Measurements from ENCODE around the gene FBXO21.

The FBXO21 gene

DNA sequence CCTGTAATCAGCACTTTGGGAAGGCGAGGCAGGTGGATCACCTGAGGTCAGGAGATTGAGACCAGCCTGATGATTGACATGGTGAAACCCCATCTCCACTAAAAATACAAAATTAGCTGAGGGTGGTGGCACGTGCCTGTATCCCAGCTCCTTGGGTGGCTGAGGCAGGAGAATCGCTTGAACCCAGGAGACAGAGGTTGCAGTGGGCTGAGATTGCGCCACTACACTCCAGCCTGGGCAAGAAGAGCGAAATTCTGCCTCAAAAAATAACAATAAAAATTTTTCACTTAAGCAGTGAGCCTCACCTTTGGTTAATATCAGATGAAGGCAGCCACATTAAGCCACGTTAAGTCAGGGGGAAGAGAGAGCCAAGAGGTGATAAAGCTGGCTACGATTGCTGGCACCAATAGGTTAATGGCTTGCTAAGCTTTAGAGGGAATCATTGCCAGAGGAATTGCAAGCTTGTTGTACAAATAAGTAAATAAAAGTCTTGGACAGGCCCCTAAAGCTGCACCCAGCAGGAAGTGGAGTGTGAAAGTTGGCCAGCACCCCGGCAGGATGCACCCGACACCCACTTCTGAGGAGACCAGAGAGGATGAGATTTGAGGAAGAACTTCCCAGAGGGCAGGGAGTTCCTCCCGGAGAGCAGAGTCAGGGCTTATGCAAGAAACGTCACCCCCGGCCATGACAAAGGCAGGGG lies 49.7 kb downstream of the FBXO21 start:
- DNase-seq (ENCODE audit: low read depth in 2 of 2, low spot score in 1 of 2) = no peak

DNA sequence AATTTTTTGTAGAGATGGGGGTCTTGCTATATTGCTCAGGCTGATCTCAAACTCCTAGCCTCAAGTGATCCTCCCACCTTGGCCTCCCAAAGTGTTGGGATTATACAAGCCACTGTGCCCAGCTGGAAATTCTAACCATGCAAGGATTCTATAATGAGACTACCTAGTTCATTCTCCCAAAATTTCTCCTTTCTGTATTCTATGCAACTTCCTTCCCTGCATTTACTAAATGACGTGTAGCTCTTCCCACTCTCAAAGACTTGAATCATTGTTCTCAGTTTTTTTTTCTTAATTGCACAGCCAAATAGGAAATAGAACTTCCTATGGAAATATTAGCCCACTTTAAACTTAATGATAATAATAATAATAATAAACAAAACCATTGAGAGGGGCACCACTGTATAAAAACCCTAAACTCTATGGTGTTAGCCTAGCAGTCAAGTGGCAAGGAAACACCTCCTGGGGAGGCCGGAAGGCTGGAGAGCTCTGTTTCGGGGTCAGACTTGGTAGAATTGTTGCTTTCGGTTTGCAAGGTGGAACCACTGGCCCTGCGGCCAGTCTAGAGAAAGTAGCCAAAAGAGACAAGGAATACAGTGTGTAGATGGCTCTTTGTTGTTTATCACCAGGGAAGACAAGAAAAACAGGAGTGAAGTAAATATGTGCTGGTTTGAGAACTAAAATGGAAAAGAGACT lies 51.1 kb downstream of the FBXO21 start:
- no peak for DNase-seq (ENCODE audit: low read depth in 2 of 2, low spot score in 1 of 2)

DNA sequence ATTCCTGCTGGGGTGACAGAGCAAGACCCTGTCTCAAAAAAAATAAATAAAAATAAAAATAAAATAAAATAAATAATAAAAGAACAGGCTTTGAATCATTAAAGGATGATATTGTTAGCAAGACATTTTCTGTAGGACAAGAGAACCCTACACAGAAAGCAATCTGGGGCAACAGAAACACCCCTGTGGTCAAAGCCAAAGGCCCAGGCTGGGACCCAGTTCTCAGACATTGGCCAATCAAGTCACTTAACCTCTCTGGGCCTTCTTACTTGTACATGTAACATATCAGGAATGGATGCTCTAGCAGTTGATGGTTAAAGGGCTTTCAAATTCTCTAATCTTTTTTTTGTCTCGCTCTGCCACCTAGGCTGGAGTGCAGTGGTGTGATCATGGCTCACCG lies 55.5 kb downstream of the FBXO21 start:
- no peak for DNase-seq (ENCODE audit: low read depth in 2 of 2, low spot score in 1 of 2)

DNA sequence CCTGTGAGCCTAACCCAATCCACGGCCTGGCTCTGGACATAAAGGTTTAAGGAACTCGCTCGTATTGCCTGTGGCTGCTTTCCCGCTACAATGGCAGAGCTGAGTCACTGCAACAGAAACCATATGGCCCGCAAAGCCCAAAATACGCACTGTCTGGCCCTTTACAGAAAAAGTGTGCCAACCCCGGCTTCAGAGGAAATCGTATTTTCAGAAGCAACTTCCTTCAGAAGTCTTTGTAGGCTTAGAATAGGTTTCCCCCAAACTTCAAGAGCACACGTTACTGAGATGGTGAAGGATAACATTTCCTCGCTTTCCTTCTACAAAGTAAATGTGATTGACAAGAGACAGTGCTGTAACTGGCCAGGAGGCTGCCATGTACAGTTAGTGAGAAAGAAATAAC lies 56.2 kb downstream of the FBXO21 start:
- DNase-seq (ENCODE audit: low read depth in 2 of 2, low spot score in 1 of 2) = peak in 1 of 2 donors; percentile 29

DNA sequence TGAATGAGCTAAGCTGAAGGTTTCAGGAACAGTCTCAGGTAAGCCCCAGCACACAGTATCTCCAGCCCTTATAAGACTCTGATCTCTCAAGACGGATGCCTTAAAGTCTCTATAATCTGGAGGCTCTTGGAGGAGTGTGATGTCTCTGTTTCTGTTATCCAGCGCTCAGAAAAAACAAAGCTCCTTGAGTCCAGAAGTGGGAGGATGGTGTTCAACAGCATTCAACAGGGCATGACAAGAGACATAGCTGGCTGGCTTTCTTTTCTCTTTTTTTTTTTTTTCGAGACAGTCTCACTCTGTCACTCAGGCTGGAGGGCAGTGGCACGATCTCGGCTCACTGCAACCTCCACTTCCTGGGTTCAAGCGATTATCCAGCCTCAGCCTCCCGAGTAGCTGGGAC lies 59.5 kb downstream of the FBXO21 start:
- no peak for DNase-seq (ENCODE audit: low read depth in 2 of 2, low spot score in 1 of 2)

DNA sequence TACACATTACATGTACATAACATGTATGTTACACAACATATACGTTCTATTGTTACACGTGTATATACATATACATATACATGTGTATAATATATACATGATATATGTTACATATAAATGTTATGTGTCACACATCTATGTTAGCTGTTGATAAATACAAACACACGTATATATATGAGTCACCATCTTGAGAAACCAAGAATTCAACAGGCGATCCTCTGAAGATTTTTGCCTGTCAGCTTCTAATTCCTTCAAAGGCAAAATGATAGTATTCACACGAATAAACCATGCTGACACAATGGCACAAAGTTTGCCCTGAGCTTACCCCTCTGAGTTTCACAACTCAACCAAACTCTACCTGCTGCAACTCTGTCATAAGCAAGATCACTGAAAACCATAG lies 60.9 kb downstream of the FBXO21 start:
- DNase-seq (ENCODE audit: low read depth in 2 of 2, low spot score in 1 of 2) = no peak

DNA sequence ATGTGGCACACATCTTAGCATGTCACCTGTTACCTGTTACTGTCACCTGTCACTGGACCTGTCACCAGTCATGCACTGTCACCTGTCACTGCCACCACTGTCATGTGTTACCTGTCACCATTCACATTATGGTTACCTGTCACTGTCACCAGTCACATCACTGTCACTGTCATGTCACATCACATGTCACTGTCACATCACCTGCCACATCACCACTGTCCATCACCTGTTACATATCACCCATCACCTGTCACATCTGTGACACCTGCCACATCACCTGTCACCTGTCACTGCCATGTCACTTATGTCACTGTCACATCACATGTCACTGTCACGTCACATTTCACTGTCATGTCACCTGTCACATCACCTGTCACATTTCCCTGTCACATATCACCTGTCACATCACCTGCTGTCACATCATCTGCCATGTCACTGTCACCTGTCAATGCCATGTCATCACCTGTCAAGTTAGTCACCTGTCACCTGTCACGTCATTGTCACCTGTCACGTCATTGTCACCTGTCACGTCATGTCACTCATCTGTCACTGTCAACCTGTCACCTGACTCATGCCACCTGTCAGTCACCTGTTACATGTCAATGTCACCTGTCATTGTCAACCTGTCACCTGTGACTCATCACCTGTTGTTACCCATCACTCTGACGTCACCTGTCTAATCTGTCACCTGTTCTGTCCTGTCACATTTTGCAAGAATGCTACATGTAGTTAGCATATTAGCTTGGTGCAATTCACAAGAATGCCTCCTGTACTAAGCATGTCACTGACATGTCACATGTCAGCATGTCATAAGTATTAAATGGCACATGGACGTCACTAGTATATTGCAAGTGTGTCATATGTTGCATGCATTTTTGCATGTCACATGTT lies 62.1 kb downstream of the FBXO21 start:
- no peak for DNase-seq (ENCODE audit: low read depth in 2 of 2, low spot score in 1 of 2)

DNA sequence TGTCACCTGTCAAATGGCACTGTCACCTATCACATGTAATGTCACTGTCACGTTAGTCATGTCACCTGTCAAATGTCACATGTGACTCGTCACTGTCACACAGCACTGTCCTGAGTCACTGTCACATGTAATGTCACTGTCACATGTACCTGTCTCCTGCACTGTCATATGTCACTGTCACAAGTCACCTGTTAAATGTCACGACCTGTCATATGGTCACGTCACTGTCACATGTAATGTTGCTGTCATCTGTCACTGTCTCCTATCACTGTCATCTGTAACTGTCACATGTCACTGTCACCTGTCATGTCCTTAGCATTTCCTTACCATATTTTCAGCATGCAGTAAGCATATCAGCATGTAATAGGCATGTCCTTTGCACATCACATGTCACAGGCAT lies 63.9 kb downstream of the FBXO21 start:
- DNase-seq (ENCODE audit: low read depth in 2 of 2, low spot score in 1 of 2) = no peak

DNA sequence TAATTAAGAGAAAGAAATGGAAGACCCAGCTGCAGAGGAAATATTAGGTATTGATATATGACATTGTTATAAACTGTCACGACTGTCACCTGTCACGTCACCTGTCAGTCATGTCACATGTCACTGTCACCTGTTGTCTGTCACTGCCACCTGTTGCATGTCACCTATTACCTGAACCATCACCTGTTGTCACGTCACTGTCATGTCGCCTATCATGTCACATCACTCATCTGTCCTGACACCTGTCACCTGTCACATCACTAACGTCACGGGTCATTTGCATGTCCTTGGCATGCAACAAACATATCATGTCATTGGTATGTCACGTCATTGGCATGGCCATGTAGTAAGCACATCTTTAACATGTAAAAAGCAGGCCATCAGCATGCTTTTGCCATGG lies 64.5 kb downstream of the FBXO21 start:
- DNase-seq (ENCODE audit: low read depth in 2 of 2, low spot score in 1 of 2) = no peak

DNA sequence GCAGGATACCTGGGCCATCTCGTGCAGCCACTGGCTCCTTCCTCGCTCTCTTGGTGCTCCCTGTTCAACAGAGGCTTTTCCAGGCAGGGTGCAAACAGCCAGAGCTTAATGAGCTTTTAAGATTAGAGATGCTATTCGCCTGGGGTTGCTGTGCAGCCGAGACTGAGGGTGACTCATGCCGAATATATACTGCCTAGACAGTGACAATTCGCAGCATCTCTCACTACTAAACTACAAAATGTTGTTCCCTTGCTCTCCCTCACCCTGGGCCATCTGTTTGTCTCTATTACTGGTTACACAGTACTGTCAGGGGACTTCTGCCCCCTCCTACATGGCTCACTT lies 65.0 kb downstream of the FBXO21 start:
- DNase-seq (ENCODE audit: low read depth in 2 of 2, low spot score in 1 of 2) = no peak

DNA sequence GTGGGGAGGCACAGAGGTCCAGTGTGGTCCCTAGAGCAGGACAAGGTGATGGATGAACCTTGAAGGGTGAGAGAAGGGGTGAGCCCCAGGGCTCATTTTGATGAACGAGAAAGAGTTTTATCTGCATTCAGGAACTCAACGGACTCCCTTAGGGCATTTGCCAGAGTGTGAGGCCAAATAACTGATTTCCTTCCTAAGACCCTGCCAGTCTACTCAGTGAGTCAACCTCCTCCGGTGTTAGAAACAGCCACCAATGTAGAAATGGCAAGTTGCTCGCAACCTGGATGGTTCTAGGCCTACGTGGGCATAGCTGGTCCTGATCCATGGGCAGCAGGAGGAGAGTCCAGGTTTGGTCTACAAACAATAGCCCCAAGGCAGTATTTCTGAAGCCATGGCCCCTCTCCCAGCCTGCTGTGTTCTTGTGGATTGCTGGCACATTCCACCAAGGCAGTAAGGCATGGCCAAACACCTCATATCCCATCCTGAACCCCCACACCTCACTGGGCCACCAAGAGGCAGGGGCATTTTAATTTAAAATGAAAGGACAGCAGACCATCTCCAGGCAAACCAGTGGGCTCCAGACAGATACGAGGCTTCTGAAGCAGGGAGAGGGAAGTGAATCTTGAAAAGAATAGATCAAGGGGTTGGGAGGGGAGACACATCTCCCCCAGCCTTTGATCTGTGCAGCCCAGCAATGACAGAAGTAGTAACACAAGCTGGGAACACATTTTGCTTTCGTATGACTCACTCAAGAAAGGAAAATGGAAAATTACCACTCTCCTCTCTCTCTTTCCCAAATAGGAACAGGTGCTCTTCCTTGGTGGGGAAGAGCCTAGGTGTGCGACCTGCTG lies 65.6 kb downstream of the FBXO21 start:
- DNase-seq (ENCODE audit: low read depth in 2 of 2, low spot score in 1 of 2) = no peak

DNA sequence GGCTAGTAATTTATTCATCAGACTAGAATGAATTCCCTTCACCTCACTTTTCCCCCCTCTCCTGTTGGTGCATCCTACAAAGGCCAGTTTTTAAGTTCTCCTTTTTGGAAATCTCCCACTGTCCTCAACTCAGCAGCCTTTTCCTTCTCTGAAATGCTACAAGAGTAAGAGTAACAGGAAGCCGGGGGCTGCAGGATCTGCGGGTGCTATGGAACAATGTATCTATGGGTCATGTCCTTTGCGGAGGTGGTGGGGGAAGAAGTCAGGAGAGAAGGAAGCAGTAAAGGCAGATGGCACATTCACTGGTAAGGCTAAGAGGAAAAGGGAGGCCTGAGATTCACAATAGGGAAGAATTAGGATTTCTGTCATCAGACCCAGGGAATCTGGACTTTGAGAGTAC lies 68.8 kb downstream of the FBXO21 start:
- DNase-seq (ENCODE audit: low read depth in 2 of 2, low spot score in 1 of 2) = no peak

DNA sequence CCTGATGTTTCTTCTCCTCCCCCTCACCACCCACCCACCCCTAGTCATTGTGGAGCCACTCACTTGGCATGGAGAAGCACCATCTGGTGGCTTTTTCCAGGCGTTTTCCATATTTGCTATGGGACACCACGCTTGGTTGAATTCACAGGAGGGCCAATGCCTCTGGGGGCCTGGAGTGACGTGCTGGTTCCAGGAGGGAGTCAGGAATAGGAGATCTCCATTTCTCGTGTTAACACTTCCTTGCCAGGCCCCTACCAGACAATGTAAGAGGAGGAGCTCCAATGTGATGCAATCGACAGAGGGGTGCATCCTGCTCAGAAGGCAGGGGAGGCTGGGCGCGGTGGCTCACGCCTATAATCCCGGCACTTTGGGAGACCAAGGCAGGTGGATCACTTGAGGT lies 69.5 kb downstream of the FBXO21 start:
- DNase-seq (ENCODE audit: low read depth in 2 of 2, low spot score in 1 of 2) = no peak

DNA sequence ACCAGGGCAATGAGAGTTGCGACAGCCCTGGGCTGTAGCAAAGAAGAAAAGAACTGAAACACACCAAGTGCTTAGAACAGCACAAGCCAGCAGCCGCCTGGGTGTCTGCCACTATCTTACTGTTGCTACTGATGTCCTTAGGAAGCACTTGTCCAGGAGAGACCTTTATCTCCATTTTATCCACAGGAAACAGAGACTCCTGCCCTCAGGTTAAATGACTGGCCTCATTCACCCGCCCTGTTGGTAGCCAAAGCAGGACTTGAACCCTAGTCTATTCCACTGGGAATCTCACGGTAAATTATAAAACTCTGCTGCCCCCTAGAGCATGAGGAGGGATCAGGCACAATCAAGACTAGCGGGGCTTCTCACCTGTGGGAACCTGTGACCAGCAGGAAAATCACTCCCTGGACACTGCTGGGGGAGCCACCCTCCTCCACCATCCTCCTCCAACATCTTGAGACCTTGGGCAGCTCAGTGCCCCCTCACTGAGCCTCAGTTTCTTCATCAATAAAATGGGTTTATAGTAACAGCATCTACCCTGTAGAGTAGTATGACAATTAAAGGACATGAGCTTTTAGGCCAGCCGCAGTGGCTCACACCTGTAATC lies 70.6 kb downstream of the FBXO21 start:
- no peak for DNase-seq (ENCODE audit: low read depth in 2 of 2, low spot score in 1 of 2)

DNA sequence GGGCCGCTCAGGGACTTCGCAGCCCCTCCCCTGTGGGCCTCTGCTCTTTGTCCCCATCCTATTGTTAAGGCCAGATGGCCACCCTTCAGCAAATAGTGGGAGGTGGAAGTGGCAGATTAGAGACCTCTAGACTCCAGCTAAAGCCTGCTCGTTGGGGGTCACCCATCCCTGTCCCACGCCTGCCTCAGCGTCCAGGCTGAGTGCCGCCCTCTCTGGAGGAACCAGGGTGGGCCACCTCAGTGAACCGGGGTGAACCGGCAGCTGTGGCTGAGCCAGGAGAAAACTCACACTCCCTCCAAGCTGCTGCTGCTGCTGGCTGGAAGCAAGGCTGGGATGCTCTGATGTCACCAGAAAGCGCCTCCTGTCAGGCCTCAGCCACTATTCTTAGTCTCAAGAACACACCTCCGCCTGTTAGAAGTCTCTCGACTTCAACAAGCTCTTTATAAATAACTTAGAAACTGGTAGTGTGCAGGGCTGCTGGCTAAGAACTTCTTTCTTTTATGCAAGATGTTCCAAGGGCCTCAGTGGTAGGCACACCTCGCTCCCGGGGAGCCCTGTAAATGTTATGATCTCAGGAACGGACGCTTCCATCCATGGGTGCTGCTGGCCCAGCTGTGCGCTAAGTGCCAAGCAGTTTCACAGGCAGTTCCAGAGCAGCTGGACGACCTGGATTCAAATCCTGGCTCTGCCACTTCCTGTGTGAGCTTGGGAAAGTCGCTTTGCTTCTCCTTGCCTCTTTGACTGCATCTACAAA lies 71.3 kb downstream of the FBXO21 start:
- no peak for DNase-seq (ENCODE audit: low read depth in 2 of 2, low spot score in 1 of 2)

DNA sequence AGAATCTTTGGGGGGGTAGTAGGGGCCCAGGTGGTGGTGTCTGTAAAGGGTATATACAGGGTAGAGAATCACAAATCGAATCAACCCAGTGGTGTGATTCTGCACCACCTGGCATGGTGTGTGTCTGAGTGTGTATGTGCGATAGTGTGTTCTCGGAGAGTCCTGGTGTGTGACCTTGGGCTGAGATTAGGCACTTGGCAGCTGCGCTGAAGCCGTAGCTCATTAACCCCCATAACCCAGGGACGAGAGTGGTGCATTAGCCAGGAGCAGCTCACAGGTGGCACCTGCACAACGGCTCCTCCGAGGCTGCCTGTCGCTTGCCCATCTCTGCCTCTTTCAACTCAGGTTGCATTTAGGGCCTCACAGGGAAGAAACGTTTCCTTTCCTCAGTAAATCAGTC lies 75.5 kb downstream of the FBXO21 start:
- no peak for DNase-seq (ENCODE audit: low read depth in 2 of 2, low spot score in 1 of 2)

DNA sequence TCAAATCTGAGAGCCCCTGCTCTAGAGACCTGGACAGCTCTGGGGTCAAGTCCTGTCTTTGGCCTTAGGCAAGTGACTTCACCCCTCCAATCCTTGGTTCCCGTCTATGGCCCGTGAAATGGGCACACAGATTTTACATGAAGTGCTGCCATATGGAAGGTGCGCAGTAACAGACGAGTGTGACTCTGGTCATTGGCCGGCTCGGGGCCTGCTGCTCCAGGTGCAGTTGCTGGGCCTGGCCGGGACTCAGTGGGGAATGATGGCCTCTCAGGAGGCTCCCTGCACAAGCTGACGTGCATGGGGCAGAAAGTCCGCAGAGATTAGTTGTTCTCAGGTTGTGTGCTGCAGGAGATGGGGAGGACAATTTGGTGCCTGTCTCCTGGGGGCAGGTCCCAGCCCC lies 77.0 kb downstream of the FBXO21 start:
- DNase-seq (ENCODE audit: low read depth in 2 of 2, low spot score in 1 of 2) = no peak

DNA sequence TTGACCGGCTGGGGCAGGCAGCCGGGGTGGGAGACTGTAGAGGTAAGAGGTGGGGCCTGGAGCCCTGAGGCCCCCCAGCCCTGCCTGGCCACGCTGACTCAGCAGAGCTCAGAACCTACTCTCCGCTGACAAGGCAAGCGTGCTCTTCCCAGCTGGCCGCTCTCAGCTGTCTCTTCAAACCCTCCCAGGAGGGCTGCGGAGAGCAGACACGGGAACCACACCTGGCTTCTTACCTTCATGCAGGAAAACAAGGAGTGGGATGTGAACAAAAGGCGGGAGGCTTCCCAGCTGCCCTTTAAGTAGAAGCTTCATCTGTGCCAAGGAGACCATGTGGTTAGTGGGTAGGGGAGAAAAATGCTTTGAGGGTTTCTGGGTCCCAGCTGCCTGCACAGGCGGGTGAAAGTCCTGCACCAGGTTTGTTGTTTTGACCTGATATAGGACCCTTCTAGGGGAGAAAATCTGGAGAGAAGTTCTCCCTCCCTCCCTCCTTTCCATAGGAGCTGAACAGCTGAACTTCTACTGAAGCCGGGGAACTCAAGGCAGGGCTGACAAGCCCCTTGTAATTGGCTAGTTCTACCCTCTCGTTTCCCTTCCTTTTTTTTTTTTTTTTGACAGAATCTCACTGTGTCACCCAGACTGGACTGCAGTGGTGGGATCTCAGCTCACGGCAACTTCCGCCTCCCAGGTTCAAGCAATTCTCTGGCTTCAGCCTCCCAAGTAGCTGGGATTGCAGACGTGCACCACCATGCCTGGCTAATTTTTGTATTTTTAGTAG lies 78.3 kb downstream of the FBXO21 start:
- DNase-seq (ENCODE audit: low read depth in 2 of 2, low spot score in 1 of 2) = no peak

DNA sequence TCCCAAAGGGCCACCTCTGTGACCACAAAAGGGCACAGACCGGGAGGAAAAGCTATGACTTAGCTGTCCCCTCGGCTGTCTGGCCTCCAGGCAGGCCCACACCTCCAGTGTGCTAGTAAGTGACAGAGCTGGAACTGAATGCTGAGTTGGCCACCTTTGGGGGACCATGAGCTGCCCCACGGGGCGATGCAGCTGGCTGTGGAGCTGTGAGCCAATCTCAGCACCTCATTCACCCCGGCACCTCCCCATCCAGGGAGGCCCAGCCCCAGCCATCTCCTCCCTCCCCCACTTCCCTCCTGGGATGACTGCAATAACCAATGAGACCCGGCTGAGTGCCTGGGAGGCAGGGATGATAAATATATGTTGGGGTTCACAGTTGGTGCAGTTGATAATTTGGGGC lies 78.9 kb downstream of the FBXO21 start:
- DNase-seq (ENCODE audit: low read depth in 2 of 2, low spot score in 1 of 2) = no peak

Measured in stimulated activated CD8-positive, alpha-beta memory T cell treated with anti-CD3 and anti-CD28 coated beads, Interleukin-4, amount 100 ng/mL, for 4 hours (primary cell).